Smooth muscle cell of trachea (primary cell): ENCODE data around the gene FITM2. TPM values are rescaled to one million over a fixed set of nuclear protein-coding genes. Genes with fewer than 3 reads are reported as not detected.

Source experiments
- total RNA-seq: library from RNA; depleted of rRNA; stranded (reverse); fragments of >200 nt; gene quantifications from 2 replicates; pipeline ENCODE4 v1.2.1, GENCODE V29; 2014

Gene FITM2, protein sequence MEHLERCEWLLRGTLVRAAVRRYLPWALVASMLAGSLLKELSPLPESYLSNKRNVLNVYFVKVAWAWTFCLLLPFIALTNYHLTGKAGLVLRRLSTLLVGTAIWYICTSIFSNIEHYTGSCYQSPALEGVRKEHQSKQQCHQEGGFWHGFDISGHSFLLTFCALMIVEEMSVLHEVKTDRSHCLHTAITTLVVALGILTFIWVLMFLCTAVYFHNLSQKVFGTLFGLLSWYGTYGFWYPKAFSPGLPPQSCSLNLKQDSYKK
- total RNA-seq, result 6.0 and 9.6 TPM in 2 replicates

GRCh38 chr20:44310664-44311639 lies at the start of gene FITM2:
TSS of gene FITM2 (minus strand) at chr20:44311202. CDS start at chr20:44311148, 54 bp downstream.

GRCh38 chr20:44355498-44356352 lies 44.7 kb upstream of the FITM2 start, which contains the start of gene HNF4A:
TSS of gene HNF4A (plus strand) at chr20:44355699. CDS start at chr20:44355805, 106 bp downstream.

GRCh38 chr20:44336725-44337380 lies 25.9 kb upstream of the FITM2 start, which contains the start of gene R3HDML:
TSS of gene R3HDML (plus strand) at chr20:44337043. CDS start at chr20:44337158, 115 bp downstream.

Other genes with a start within 250 kb of the FITM2 start
- gene JPH2, start 124.0 kb downstream of the FITM2 start, total RNA-seq, result under 0.01 and 0.50 TPM in 2 replicates
- 54.1 and 61.2 TPM in 2 replicates for gene OSER1, start 100.4 kb downstream of the FITM2 start, total RNA-seq
- gene GDAP1L1, start 63.9 kb downstream of the FITM2 start, total RNA-seq, result not detected in 2 replicates
- not detected in 2 replicates for gene R3HDML, start 25.8 kb upstream of the FITM2 start, total RNA-seq
- not detected in 2 replicates for gene HNF4A, start 44.5 kb upstream of the FITM2 start, total RNA-seq
- 17.2 and 20.3 TPM in 2 replicates for gene TTPAL, start 164.7 kb upstream of the FITM2 start, total RNA-seq
- gene SERINC3, start 210.9 kb upstream of the FITM2 start, total RNA-seq, result 92.4 and 144 TPM in 2 replicates